Measurements from ENCODE around the gene MVB12B. TPM values are rescaled to one million over a fixed set of nuclear protein-coding genes. Genes with fewer than 3 reads are reported as not detected.

Gene MVB12B
- polyA plus RNA-seq, 1 experiment, result 4.4 TPM

- TF ChIP-seq, protein P1, sequence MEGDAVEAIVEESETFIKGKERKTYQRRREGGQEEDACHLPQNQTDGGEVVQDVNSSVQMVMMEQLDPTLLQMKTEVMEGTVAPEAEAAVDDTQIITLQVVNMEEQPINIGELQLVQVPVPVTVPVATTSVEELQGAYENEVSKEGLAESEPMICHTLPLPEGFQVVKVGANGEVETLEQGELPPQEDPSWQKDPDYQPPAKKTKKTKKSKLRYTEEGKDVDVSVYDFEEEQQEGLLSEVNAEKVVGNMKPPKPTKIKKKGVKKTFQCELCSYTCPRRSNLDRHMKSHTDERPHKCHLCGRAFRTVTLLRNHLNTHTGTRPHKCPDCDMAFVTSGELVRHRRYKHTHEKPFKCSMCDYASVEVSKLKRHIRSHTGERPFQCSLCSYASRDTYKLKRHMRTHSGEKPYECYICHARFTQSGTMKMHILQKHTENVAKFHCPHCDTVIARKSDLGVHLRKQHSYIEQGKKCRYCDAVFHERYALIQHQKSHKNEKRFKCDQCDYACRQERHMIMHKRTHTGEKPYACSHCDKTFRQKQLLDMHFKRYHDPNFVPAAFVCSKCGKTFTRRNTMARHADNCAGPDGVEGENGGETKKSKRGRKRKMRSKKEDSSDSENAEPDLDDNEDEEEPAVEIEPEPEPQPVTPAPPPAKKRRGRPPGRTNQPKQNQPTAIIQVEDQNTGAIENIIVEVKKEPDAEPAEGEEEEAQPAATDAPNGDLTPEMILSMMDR (IDR thresholded peaks at IDR 0.05; ENCODE audit: low read depth, low read length), result no peak
- Histone ChIP-seq H3K9me3 (ENCODE audit: control insufficient read depth, insufficient read depth, low read length) (no peaks in the 10 kb centered on the region), H3K27ac (ENCODE audit: low read depth, low read length) (no peak overlapping the region), H3K27me3 (ENCODE audit: control insufficient read depth, insufficient read depth, low read length) (no peaks in the 10 kb centered on the region), H3K4me3 (ENCODE audit: low read depth, low read length) (no peak overlapping the region)
- POLR2A ChIA-PET, result no interaction called here
- CTCF ChIA-PET, result interaction anchor here (1.8 kb wide), 1 partner anchor 69 kb away, joined by 7 read pairs; no protein-coding TSS in a partner anchor
- no peak for DNase-seq (ENCODE audit: low read depth, low spot score)
Measured at GRCh38 chr9:126329476-126330275, 3.0 kb downstream of the MVB12B start.

GRCh38 chr9:126330536-126330935, 3.9 kb downstream of the MVB12B start:
- no peak overlapping the region for H3K27ac ChIP-seq (ENCODE audit: low read depth, low read length)
- H3K9me3 ChIP-seq (ENCODE audit: control insufficient read depth, insufficient read depth, low read length), result no peaks in the 10 kb centered on the region
- TF ChIP-seq, protein P1 (IDR thresholded peaks at IDR 0.05; ENCODE audit: low read depth, low read length), result no peak
- H3K4me3 ChIP-seq (ENCODE audit: low read depth, low read length), result no peak overlapping the region
- DNase-seq (ENCODE audit: low read depth, low spot score), result no peak
- CTCF ChIA-PET, result no interaction called here
- POLR2A ChIA-PET, result no interaction called here
- H3K27me3 ChIP-seq (ENCODE audit: control insufficient read depth, insufficient read depth, low read length), result no peaks in the 10 kb centered on the region

DNA sequence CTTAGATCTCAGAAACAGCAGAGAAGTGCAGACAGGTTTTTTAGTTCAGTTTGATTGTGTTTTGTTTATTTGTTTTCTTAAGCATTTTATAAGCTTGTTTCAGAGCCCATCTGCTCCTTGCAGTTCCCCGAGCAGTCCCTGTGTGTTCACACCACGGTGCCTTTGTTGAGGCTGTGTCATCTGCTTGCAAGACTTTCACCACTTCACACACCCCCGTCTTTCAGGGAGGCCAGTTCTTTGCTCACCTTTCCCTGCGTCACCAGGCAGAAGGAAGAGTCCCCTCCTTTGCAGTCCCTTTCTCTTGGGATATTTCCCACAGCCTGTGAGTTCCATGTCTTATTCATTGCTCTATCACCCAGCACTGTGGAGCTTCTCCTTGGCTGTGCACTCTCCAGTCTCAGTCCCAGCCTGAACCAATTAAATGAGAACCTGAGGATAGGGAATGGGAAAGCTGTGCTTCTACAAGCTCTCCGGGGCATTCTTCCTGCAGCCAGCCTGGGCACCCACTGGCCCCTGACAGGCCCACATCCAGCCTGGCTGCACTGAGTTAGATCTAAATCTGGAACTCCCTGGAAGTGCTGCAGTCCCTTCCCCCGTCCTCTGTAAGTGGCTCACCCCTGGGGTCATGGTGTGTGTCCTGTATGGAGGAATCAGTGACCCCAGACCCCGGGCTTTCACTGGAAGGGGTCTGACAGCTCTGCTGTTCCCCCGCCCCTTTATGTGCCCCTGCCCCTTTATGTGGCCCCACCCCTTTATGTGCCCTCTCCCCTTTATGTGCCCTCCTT, 5.5 kb downstream of the MVB12B start:
- DNase-seq (ENCODE audit: low read depth, low spot score), result no peak
- Histone ChIP-seq H3K9me3 (ENCODE audit: control insufficient read depth, insufficient read depth, low read length) (no peaks in the 10 kb centered on the region), H3K4me3 (ENCODE audit: low read depth, low read length) (no peak overlapping the region), H3K27ac (ENCODE audit: low read depth, low read length) (no peak overlapping the region), H3K27me3 (ENCODE audit: control insufficient read depth, insufficient read depth, low read length) (no peaks in the 10 kb centered on the region)
- TF ChIP-seq, protein P1 (IDR thresholded peaks at IDR 0.05; ENCODE audit: low read depth, low read length), result no peak
- CTCF ChIA-PET, result interaction anchor here (0.9 kb wide), 1 partner anchor 30 kb away, joined by 3 read pairs; no protein-coding TSS in a partner anchor
- POLR2A ChIA-PET, result no interaction called here

DNA sequence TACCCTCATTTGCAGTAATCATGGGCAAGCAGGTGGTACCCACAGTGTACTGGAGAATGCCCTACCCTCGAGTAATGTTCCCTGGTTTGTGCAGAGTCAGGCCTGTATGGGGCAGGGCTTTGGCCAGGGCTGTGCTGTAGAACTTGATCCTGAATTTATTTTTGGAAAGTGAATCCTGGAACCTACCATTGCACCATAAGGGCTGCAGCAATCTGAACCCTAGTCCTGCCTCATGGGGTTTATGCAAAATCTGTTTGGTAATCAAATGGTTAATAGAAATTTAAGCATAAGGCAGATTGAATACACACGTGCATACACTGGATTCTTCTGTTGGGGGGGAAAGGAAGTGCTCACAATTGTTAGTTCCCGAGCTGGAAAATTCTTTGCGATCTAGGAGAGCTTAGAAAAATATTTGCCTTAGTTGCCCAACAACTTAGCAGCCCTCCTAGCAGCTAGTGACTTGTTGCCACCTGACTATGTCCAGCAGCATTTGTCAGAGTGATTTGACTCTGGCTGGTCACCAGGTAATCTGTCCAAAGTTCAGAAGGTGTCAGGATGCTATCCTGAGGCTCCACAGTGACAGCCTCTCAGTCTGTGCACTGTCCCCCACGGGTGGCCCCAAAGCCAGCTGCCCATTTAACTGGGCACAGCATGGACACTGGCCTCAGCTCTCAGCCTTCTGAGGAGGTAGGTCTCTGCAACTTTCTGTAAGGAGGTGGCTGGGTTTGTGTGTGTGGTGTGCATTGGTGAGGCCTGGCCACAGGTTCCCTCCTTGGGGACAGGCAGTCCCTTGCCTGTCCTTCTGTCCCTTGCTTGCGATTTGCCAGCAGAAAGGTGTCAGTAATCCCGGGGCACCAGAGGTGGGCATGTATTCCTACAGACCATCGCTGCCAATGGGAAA, 8.3 kb downstream of the MVB12B start:
- CTCF ChIA-PET, result interaction anchor here (0.6 kb wide), 1 partner anchor 156 kb away, joined by 3 read pairs; no protein-coding TSS in a partner anchor
- Histone ChIP-seq H3K9me3 (ENCODE audit: control insufficient read depth, insufficient read depth, low read length) (no peaks in the 10 kb centered on the region), H3K27ac (ENCODE audit: low read depth, low read length) (no peak overlapping the region), H3K27me3 (ENCODE audit: control insufficient read depth, insufficient read depth, low read length) (no peaks in the 10 kb centered on the region), H3K4me3 (ENCODE audit: low read depth, low read length) (no peak overlapping the region)
- POLR2A ChIA-PET, result no interaction called here
- DNase-seq (ENCODE audit: low read depth, low spot score), result no peak
- TF ChIP-seq, protein P1 (IDR thresholded peaks at IDR 0.05; ENCODE audit: low read depth, low read length), result no peak

All from AG04450 (cell line).